HG03469 (cell line): ENCODE data around the gene PJVK.
"Not testable (repeated sequence)": the region's sequence is repeated elsewhere in the genome, so short reads cannot be mapped to it uniquely, and the experiment has no call there.

Source experiments
- ATAC-seq: cut with Tn5 transposase; IDR thresholded peaks from one replicate; pipeline ENCODE4 v1.9.1; 2021; ENCODE audit warnings: mild to moderate bottlenecking, moderate library complexity, moderate number of reproducible peaks; ENCODE audit not compliant: unreplicated experiment

Gene PJVK

DNA sequence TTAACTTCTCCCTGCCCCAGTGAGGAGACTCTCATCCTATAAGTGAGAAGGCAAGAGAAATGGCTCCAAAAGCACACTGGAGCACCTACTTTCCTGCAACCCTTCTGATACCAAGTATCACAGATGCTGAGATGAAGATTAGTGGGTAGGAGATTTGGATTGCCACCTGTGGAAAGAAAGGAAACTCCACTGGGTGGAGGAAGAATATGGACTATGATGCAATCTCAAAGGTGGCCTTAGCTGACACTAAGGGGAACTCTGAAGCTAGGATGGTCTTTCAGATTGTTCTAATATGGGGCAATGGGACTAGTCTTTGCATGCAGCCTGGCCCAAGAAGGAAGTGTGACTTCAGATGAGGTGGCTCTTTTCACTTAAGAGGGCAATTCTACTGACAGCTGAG is 21.8 kb upstream of the PJVK start:
- ATAC-seq: no peak

DNA sequence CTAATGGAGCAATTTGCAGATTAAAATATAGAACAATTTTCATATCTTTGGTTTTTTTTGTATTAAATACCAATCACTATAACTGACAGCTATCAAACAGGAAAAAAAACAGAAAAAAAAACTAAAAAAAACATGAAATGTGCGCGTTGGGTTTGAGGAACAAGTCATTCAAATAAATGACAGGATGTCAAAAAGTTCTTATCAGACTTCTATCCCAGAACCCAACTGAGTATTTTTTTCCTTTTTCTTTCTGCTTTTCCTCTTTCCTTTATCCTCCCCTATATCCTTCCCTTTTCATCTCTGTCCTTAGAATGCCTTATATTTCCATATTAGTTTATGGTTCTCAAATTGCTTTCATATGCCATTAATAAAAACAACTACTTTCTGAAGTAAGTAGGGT is 14.5 kb upstream of the PJVK start:
- no peak for ATAC-seq

DNA sequence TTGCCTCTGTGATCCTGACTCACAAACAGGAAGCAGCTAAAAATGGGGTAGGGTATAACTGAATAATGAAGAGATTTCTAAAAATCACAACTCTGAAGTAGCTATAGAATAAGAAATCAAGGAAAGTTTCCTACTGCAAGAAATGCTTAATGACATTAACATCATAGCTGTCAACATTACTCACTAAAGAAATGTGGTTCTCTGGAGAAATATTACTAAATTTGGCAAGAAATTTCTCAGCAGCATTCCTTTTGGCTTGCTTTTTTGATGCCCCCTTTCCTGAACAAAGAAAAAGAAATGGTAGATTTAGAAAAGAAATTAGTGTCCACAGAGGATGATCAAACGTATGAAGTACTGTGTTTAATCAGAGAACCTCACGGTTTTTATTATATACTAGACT is 9.8 kb upstream of the PJVK start:
- ATAC-seq: no peak

DNA sequence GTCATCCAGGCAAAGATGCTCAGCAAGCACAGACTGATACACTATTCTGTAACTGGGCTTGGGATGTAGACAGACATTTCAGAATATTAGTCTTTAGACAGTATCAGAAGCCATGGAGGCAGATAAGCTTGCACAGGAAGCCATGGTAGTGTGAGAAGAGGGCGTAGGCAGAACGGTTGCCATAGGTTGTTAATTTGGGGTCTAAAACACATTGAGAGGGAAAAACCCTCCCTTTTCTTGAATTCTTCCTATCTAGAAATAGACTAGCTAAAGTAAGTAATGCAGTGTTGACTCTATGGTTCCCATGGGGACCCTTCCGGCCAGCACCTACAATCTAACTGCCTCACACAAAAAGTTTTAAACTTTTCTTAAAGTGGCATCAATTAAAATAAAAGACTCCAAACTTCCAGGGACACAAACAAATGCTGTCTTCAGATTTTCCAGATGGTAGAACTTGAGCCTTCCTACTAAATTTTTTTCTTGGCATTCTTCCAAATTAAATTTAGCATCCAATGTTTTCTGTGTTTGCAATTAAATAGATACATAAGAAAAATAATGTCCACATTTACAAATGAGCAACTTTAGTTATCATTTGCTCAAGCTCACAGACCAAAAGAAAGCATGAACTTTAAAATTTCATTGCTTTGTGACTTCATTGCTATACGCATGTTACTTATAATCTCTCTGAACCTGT is 2.1 kb upstream of the PJVK start:
- no peak for ATAC-seq

DNA sequence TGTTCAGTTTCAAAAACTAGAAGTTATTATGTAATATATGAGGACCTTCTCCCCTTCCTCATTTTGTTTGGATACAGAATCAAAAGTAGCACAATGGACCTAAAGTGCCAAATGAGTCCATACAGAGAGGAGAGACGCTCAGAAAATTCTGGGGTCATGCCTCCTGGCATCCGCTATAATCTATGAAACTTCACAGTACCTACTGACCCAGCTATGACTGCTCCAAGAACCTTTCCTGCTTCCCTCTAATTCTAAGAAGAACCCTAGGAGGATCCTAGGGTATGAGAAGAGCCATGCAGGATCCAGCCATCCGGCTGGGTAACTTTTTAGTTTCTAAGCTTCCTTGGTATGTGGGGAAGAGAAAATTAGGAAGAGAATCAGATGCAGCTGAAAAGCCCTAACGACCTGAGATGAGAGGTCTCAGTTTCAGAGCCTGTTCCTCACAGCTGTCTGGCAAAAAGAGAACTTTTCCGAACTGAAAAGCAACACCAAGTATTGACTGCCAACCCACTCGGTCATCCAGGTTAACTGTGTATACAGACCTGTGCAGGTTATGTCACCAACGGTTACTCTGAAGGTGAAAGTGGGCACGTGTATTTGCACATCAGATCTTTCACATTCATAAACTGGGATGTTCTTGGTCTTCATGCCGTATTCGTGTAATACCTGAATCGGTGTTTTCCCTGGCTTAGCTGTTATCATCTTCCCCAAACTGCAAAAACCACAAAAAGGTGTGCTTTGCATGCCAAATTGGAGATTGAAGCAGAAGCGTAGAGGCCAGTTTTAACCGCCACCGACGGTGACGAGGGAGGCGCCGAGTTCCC is 1.3 kb upstream of the PJVK start:
- peak; percentile 4 for ATAC-seq

DNA sequence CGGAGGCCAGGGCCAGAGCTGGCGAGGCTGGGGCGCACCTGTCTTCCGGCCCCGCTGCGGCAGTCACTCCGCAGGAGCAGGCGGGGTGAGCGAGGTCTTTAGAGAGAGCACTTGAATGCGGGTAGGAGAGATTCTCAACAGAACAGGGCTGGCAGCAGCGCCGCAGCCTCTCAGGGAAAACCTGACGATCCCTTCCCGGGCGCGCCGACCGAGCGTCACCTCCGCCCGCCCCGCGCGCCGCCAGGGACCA is 729 bp upstream of the PJVK start:
- ATAC-seq: peak; percentile 32

DNA sequence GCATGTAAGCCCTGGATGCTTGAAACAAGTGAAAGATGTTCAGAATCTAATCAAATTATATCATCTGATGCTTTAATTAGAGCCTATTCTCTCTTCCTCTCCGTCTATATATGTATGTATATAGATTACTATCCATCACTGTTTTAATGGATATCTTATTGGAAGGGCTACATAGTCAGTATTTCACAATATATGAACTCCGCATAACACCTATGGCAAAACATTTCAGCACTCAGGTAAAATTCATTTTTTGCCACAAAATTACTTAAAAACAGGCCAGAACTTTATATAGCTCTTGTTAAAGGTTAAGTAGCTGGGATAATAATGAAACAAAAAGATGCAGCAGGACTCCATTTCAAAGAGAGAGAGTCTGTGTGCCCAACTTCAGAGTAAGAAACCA is 1.2 kb downstream of the PJVK start:
- no peak for ATAC-seq

- no peak for ATAC-seq
Measured at GRCh38 chr2:178452870-178453269, 1.7 kb downstream of the PJVK start.

- ATAC-seq: no peak
Measured at GRCh38 chr2:178455947-178456346, 4.8 kb downstream of the PJVK start.

GRCh38 chr2:178457390-178457886 is 6.3 kb downstream of the PJVK start:
- no peak for ATAC-seq

GRCh38 chr2:178469219-178469849 is 18.2 kb downstream of the PJVK start:
- ATAC-seq: no peak

- ATAC-seq: not testable (repeated sequence)
Measured at GRCh38 chr2:178471313-178471712, 20.1 kb downstream of the PJVK start.

GRCh38 chr2:178473373-178473772 is 22.2 kb downstream of the PJVK start:
- ATAC-seq: no peak

DNA sequence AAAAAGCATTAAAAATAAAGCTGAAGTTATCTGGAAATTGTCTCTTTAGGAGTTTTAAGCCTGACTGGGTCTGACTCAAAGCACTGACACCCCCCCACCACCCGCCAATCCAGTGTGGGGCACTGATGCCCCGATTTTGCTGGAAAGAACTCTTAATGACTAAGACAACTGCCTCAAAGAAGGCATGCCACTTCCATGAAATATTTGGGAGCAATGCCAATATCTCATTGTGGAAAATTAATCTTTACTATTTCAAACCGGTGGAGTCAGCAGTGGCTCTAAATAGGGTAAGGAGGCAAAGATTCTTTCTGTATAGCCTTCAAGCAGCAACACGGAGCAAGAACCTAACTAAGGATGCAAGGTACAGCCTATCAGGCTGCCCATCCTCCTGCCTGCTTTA is 22.8 kb downstream of the PJVK start:
- no peak for ATAC-seq

DNA sequence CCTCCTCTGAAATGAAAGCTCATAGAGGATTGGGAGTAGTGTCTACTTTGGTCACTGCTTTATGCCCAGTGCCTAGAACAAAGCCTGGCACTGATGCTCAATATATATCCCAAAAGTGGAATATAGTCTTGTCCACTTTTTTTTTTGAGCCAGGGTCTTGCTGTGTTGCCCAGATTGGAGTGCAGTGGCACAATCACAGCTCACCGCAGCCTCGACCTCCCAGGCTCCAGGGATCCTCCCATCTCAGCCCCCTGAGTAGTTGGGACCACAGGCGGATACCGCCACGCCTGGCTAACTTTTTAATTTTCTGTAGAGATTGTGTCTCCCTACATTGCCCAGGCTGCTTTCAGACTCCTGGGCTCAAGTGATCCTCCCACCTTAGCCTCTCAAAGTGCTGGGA is 23.4 kb downstream of the PJVK start:
- no peak for ATAC-seq

DNA sequence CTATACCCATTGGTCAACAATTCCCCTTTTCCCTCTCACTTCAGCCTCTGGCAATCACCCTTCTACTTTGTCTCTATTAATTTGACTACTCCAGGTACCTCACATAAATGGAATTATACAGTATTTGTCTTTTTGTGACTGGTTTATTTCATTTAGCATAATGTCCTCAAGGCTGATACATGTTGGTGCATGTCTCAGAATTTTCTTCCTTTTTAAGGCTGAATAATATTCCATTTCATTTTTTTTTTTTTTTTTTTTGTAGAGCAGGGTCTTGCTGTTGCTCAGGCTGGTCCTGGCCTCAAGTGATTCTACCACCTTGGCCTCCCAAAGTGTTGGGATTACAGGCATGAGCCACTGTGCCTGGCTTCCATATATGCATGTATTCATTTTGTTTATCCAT is 25.3 kb downstream of the PJVK start:
- ATAC-seq: no peak

GRCh38 chr2:178477443-178478129 is 26.4 kb downstream of the PJVK start:
- ATAC-seq: no peak

DNA sequence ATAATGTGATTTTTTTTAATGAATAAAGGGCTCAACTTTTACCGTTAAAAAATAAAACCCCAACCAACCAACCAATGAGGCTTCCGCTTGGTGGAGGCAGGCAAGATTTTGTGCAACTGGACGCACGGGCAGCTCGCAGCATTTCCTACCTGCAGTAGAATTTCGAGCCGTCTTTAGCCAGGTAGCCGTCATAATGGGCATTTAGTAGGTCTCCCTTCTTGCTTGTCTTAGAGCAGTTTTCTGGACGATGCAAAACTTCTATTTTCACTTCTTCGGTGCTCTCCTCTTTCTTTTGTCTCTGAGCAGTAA is 26.9 kb downstream of the PJVK start:
- no peak for ATAC-seq

GRCh38 chr2:178478439-178479274 is 27.5 kb downstream of the PJVK start, which contains the start of gene FKBP7:
Gene FKBP7, minus strand, starts transcription at chr2:178478600. Its CDS starts 101 bp downstream, at chr2:178478499.
- ATAC-seq: no peak

GRCh38 chr2:178479275-178479616 is 28.1 kb downstream of the PJVK start:
- ATAC-seq: no peak

GRCh38 chr2:178479758-178480226 is 28.6 kb downstream of the PJVK start:
- ATAC-seq: no peak
